HUES64 (cell line): ENCODE results near the gene DMBX1.

Experiments
- H3K27ac ChIP-seq: 2 replicates; pipeline ENCODE4 v1.7.0; 2013; ENCODE audit warnings: low read depth, low read length, inconsistent platforms
- H3K27me3 ChIP-seq: 2 replicates; pipeline ENCODE4 v1.6.1; 2013; ENCODE audit warnings: mild to moderate bottlenecking, low read length; ENCODE audit not compliant: insufficient read depth
- H3K36me3 ChIP-seq: 2 replicates; pipeline ENCODE4 v1.6.1; 2013; ENCODE audit warnings: mild to moderate bottlenecking, low read length; ENCODE audit not compliant: insufficient read depth
- H3K4me1 ChIP-seq: 2 replicates; pipeline ENCODE4 v1.6.1; 2013; ENCODE audit warnings: mild to moderate bottlenecking, low read length, moderate library complexity; ENCODE audit not compliant: insufficient read depth
- H3K4me3 ChIP-seq: 2 replicates; pipeline ENCODE4 v1.5.1; 2013; ENCODE audit warnings: mild to moderate bottlenecking, low read length, moderate library complexity
- H3K9ac ChIP-seq: 2 replicates; pipeline ENCODE4 v1.6.1; 2013; ENCODE audit warnings: mild to moderate bottlenecking, low read depth, low read length
- H3K9me3 ChIP-seq: 2 replicates; pipeline ENCODE4 v1.6.1; 2013; ENCODE audit warnings: low read depth, low read length; ENCODE audit not compliant: insufficient read depth
- WGBS: fragments of 150-250, 120-280 bp; methylation state at CpG from one replicate; pipeline ENCODE4 v1.1.7; 2013; ENCODE audit warnings: missing lambda C conversion rate; 5-methylcytosine and 5-hydroxymethylcytosine counted together

The DMBX1 gene

GRCh38 chr1:46461809-46462448 is 27.7 kb upstream of the DMBX1 start:
- 32% methylated on average over 5 of the region's 5 CpGs for WGBS
- no peak overlapping the region for H3K27ac ChIP-seq
- H3K4me1 ChIP-seq = peaks cover 34% of the 10 kb centered on the region
- H3K36me3 ChIP-seq = no peaks in the 10 kb centered on the region
- peaks cover 99% of the 10 kb centered on the region for H3K27me3 ChIP-seq
- H3K9me3 ChIP-seq = no peaks in the 10 kb centered on the region
- no peak overlapping the region for H3K9ac ChIP-seq
- no peak overlapping the region for H3K4me3 ChIP-seq

GRCh38 chr1:46464013-46464548 is 25.6 kb upstream of the DMBX1 start:
- Histone ChIP-seq H3K9ac (no peak overlapping the region), H3K9me3 (no peaks in the 10 kb centered on the region), H3K4me3 (no peak overlapping the region), H3K4me1 (peaks cover 43% of the 10 kb centered on the region), H3K27ac (no peak overlapping the region), H3K27me3 (peaks cover 99% of the 10 kb centered on the region), H3K36me3 (no peaks in the 10 kb centered on the region)
- 54% methylated on average over 3 of the region's 4 CpGs for WGBS

GRCh38 chr1:46464915-46465314 is 24.7 kb upstream of the DMBX1 start:
- Histone ChIP-seq H3K36me3 (no peaks in the 10 kb centered on the region), H3K4me1 (peaks cover 51% of the 10 kb centered on the region), H3K9me3 (no peaks in the 10 kb centered on the region), H3K9ac (no peak overlapping the region), H3K27ac (no peak overlapping the region), H3K4me3 (no peak overlapping the region), H3K27me3 (peaks cover 99% of the 10 kb centered on the region)
- 45% methylated on average over 3 of the region's 3 CpGs for WGBS

- Histone ChIP-seq H3K27me3 (peaks cover 97% of the 10 kb centered on the region), H3K4me1 (peaks cover 50% of the 10 kb centered on the region), H3K27ac (no peak overlapping the region), H3K4me3 (peak overlapping the region; percentile 55), H3K36me3 (no peaks in the 10 kb centered on the region), H3K9me3 (no peaks in the 10 kb centered on the region), H3K9ac (no peak overlapping the region)
- 9% methylated on average over 20 of the region's 20 CpGs for WGBS
Measured at GRCh38 chr1:46465981-46466476, 23.6 kb upstream of the DMBX1 start.

GRCh38 chr1:46466477-46467182 is 23.0 kb upstream of the DMBX1 start:
- H3K36me3 ChIP-seq = no peaks in the 10 kb centered on the region
- no peak overlapping the region for H3K27ac ChIP-seq
- H3K9ac ChIP-seq = no peak overlapping the region
- peaks cover 97% of the 10 kb centered on the region for H3K27me3 ChIP-seq
- H3K4me3 ChIP-seq = peak overlapping the region; percentile 55
- peaks cover 44% of the 10 kb centered on the region for H3K4me1 ChIP-seq
- H3K9me3 ChIP-seq = no peaks in the 10 kb centered on the region
- 3% methylated on average over 84 of the region's 84 CpGs for WGBS

GRCh38 chr1:46467183-46467504 is 22.5 kb upstream of the DMBX1 start:
- Histone ChIP-seq H3K36me3 (no peaks in the 10 kb centered on the region), H3K4me1 (peaks cover 40% of the 10 kb centered on the region), H3K27ac (no peak overlapping the region), H3K9me3 (no peaks in the 10 kb centered on the region), H3K27me3 (peaks cover 96% of the 10 kb centered on the region), H3K4me3 (peak overlapping the region; percentile 55), H3K9ac (no peak overlapping the region)
- 25% methylated on average over 8 of the region's 8 CpGs for WGBS

GRCh38 chr1:46469881-46470280 is 19.8 kb upstream of the DMBX1 start:
- Histone ChIP-seq H3K27ac (no peak overlapping the region), H3K9ac (no peak overlapping the region), H3K4me3 (no peak overlapping the region), H3K36me3 (no peaks in the 10 kb centered on the region), H3K9me3 (no peaks in the 10 kb centered on the region), H3K27me3 (peaks cover 93% of the 10 kb centered on the region), H3K4me1 (peaks cover 30% of the 10 kb centered on the region)
- 33% methylated on average over 4 of the region's 4 CpGs for WGBS

GRCh38 chr1:46471848-46472492 is 17.7 kb upstream of the DMBX1 start:
- peaks cover 93% of the 10 kb centered on the region for H3K27me3 ChIP-seq
- no peak overlapping the region for H3K27ac ChIP-seq
- H3K9ac ChIP-seq = no peak overlapping the region
- H3K4me1 ChIP-seq = peaks cover 22% of the 10 kb centered on the region
- H3K36me3 ChIP-seq = no peaks in the 10 kb centered on the region
- no peak overlapping the region for H3K4me3 ChIP-seq
- H3K9me3 ChIP-seq = no peaks in the 10 kb centered on the region
- WGBS = 71% methylated on average over 3 of the region's 7 CpGs

- Histone ChIP-seq H3K27ac (no peak overlapping the region), H3K36me3 (no peaks in the 10 kb centered on the region), H3K4me3 (no peak overlapping the region), H3K9me3 (no peaks in the 10 kb centered on the region), H3K27me3 (peaks cover 93% of the 10 kb centered on the region), H3K9ac (no peak overlapping the region), H3K4me1 (peaks cover 18% of the 10 kb centered on the region)
- WGBS = 78% methylated on average over 7 of the region's 7 CpGs
Measured at GRCh38 chr1:46472498-46473181, 17.0 kb upstream of the DMBX1 start.

- Histone ChIP-seq H3K27me3 (peaks cover 93% of the 10 kb centered on the region), H3K27ac (no peak overlapping the region), H3K4me1 (peaks cover 18% of the 10 kb centered on the region), H3K9ac (no peak overlapping the region), H3K9me3 (no peaks in the 10 kb centered on the region), H3K4me3 (no peak overlapping the region), H3K36me3 (no peaks in the 10 kb centered on the region)
- WGBS = 68% methylated on average over 4 of the region's 4 CpGs
Measured at GRCh38 chr1:46473991-46474390, 15.6 kb upstream of the DMBX1 start.

- WGBS = 80% methylated on average over 20 of the region's 20 CpGs
- Histone ChIP-seq H3K9me3 (no peaks in the 10 kb centered on the region), H3K27ac (no peak overlapping the region), H3K9ac (no peak overlapping the region), H3K4me1 (peaks cover 14% of the 10 kb centered on the region), H3K4me3 (no peak overlapping the region), H3K36me3 (no peaks in the 10 kb centered on the region), H3K27me3 (peaks cover 93% of the 10 kb centered on the region)
Measured at GRCh38 chr1:46474570-46474969, 15.1 kb upstream of the DMBX1 start.
